HG03280 (cell line): ENCODE results near the gene UBTD1.

Experiments used
- ATAC-seq: cut with Tn5 transposase; IDR thresholded peaks from one replicate; pipeline ENCODE4 v1.9.1; 2021; ENCODE audit warnings: mild to moderate bottlenecking, moderate library complexity; ENCODE audit not compliant: unreplicated experiment

UBTD1 gene

GRCh38 chr10:97580421-97581367 is 82.0 kb downstream of the UBTD1 start:
- no peak for ATAC-seq

GRCh38 chr10:97582169-97582568 is 83.4 kb downstream of the UBTD1 start:
- ATAC-seq, result no peak

GRCh38 chr10:97583476-97583875 is 84.8 kb downstream of the UBTD1 start:
- ATAC-seq, result no peak

- ATAC-seq, result no peak
Observed at GRCh38 chr10:97584060-97584797, 85.5 kb downstream of the UBTD1 start, which contains the start of gene HOGA1. Gene HOGA1, plus strand, starts transcription at chr10:97584389. Its CDS starts 315 bp downstream, at chr10:97584704.

- ATAC-seq, result no peak
Observed at GRCh38 chr10:97584798-97585438, 86.2 kb downstream of the UBTD1 start.

GRCh38 chr10:97585439-97585811 is 86.7 kb downstream of the UBTD1 start:
- no peak for ATAC-seq

GRCh38 chr10:97587183-97587582 is 88.5 kb downstream of the UBTD1 start:
- no peak for ATAC-seq

- ATAC-seq, result no peak
Observed at GRCh38 chr10:97589479-97589878, 90.8 kb downstream of the UBTD1 start, which contains the start of gene C10orf62. Gene C10orf62, plus strand, starts transcription at chr10:97589721. Its CDS starts 177 bp downstream, at chr10:97589898.

- no peak for ATAC-seq
Observed at GRCh38 chr10:97590082-97590747, 91.5 kb downstream of the UBTD1 start.

GRCh38 chr10:97590748-97591495 is 92.2 kb downstream of the UBTD1 start:
- no peak for ATAC-seq

- no peak for ATAC-seq
Observed at GRCh38 chr10:97593421-97593820, 94.7 kb downstream of the UBTD1 start.

- no peak for ATAC-seq
Observed at GRCh38 chr10:97596101-97597082, 97.7 kb downstream of the UBTD1 start.

- ATAC-seq, result no peak
Observed at GRCh38 chr10:97597778-97598177, 99.1 kb downstream of the UBTD1 start.

GRCh38 chr10:97598407-97599271 is 99.9 kb downstream of the UBTD1 start:
- no peak for ATAC-seq

- no peak for ATAC-seq
Observed at GRCh38 chr10:97599272-97599619, 100.5 kb downstream of the UBTD1 start.

- ATAC-seq, result no peak
Observed at GRCh38 chr10:97600616-97601015, 101.9 kb downstream of the UBTD1 start.

- no peak for ATAC-seq
Observed at GRCh38 chr10:97601268-97602215, 102.8 kb downstream of the UBTD1 start.
